PFSK-1 (cell line): ENCODE measurements around the gene ADAM10.

Source experiments
- POLR2AphosphoS5 ChIP-seq: IDR thresholded peaks from 2 replicates; pipeline ENCODE4 v1.6.1; 2012; ENCODE audit warnings: low read depth, mild to moderate bottlenecking, control low read depth, low read length, moderate library complexity
- SIN3A ChIP-seq: IDR thresholded peaks from 2 replicates; pipeline ENCODE4 v1.6.1; 2012; ENCODE audit warnings: mild to moderate bottlenecking, low read length, moderate library complexity, borderline replicate concordance; ENCODE audit not compliant: insufficient read depth
- TAF1 ChIP-seq: IDR thresholded peaks from 2 replicates; pipeline ENCODE4 v1.6.1; 2012; ENCODE audit warnings: low read length, control low read depth, borderline replicate concordance; ENCODE audit not compliant: insufficient read depth
- TF ChIP-seq, protein P1 (sequence below), 2 experiments: IDR thresholded peaks; 2 replicates each; pipeline versions ENCODE4 v1.6.1 to v1.8.0; 2011 to 2012; ENCODE audit warnings: low read depth in 2 of 2, low read length in 2 of 2, control low read depth in 1 of 2, inconsistent platforms in 1 of 2, mild to moderate bottlenecking in 1 of 2, moderate library complexity in 1 of 2; ENCODE audit not compliant: insufficient read depth in 1 of 2

DNA sequence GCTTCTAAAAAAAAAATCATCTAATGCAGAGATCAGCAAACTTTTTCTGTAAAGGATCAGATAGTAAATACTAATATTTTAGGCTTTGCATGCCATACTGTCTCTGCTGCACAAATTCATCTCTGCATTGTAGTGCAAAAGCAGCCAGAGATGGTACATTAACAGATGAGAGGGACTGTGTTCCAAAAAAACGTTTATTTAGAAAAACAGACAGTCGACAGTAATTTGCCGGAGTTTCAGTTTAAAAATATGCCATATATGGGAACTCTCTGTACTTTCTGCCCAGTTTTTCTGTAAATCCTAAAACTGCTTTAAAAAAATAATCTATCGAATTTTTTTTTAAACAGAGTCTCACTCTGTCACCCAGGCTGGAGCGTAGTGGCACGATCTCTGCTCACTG, 35.8 kb upstream of the ADAM10 start:
- TF ChIP-seq POLR2AphosphoS5 (no peak), SIN3A (no peak), TAF1 (no peak)
- TF ChIP-seq, protein P1, sequence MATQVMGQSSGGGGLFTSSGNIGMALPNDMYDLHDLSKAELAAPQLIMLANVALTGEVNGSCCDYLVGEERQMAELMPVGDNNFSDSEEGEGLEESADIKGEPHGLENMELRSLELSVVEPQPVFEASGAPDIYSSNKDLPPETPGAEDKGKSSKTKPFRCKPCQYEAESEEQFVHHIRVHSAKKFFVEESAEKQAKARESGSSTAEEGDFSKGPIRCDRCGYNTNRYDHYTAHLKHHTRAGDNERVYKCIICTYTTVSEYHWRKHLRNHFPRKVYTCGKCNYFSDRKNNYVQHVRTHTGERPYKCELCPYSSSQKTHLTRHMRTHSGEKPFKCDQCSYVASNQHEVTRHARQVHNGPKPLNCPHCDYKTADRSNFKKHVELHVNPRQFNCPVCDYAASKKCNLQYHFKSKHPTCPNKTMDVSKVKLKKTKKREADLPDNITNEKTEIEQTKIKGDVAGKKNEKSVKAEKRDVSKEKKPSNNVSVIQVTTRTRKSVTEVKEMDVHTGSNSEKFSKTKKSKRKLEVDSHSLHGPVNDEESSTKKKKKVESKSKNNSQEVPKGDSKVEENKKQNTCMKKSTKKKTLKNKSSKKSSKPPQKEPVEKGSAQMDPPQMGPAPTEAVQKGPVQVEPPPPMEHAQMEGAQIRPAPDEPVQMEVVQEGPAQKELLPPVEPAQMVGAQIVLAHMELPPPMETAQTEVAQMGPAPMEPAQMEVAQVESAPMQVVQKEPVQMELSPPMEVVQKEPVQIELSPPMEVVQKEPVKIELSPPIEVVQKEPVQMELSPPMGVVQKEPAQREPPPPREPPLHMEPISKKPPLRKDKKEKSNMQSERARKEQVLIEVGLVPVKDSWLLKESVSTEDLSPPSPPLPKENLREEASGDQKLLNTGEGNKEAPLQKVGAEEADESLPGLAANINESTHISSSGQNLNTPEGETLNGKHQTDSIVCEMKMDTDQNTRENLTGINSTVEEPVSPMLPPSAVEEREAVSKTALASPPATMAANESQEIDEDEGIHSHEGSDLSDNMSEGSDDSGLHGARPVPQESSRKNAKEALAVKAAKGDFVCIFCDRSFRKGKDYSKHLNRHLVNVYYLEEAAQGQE (IDR thresholded peaks at IDR 0.05; ENCODE audit: insufficient read depth in 1 of 2, low read depth in 2 of 2, low read length in 2 of 2) = no peak
